ENCODE data around the gene SAP130.

The SAP130 gene

DNA sequence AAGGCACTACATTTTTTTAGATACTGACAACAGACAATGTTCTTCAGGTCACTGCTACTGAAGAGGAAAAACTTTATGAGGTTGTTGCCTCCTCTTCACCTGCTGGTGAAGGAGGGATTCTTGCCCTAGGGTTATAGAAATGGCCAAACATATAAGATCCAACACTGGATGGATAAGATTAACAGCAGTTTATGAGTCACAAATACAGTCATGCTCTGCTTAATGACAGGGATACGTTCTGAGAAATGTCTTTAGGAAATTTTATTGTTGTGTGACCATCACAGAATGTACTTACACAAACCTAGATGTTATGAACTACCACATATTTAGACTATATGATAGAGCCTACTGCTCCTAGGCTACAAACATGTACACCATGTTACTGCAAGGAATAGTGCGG lies 84.7 kb downstream of the SAP130 start:
- DNase-seq (ENCODE audit: low read depth): no peak

DNA sequence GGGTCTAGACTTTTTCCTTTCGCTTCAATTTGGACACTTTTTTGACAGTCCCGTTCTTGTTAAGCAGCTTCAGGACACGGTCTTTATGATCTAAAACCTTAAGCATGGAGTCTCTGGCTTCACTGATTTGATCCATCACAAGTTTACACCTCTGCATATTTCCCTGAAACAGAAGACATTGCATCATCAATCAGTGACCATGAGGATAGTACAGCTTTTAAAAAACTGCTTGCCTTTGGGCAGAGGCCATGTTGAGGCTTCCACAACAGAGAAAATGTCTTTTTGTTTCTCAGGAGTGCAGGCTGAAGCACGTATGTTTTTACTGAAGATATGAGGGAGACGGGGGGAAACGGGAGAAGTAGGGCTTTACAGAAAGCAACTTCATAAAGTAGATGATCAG lies 85.9 kb downstream of the SAP130 start:
- H3K4me3 ChIP-seq (ENCODE audit: low read depth, low read length): no peak overlapping the region
- TF ChIP-seq, protein P1, sequence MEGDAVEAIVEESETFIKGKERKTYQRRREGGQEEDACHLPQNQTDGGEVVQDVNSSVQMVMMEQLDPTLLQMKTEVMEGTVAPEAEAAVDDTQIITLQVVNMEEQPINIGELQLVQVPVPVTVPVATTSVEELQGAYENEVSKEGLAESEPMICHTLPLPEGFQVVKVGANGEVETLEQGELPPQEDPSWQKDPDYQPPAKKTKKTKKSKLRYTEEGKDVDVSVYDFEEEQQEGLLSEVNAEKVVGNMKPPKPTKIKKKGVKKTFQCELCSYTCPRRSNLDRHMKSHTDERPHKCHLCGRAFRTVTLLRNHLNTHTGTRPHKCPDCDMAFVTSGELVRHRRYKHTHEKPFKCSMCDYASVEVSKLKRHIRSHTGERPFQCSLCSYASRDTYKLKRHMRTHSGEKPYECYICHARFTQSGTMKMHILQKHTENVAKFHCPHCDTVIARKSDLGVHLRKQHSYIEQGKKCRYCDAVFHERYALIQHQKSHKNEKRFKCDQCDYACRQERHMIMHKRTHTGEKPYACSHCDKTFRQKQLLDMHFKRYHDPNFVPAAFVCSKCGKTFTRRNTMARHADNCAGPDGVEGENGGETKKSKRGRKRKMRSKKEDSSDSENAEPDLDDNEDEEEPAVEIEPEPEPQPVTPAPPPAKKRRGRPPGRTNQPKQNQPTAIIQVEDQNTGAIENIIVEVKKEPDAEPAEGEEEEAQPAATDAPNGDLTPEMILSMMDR (conservative IDR thresholded peaks at IDR 0.05; ENCODE audit: low read depth, low read length): no peak
- DNase-seq (ENCODE audit: low read depth): peak; percentile 46

More for the DNA sequence above, 84.7 kb downstream of the SAP130 start:
- H3K4me3 ChIP-seq (ENCODE audit: low read depth, low read length): no peak overlapping the region
- TF ChIP-seq, protein P1 (conservative IDR thresholded peaks at IDR 0.05; ENCODE audit: low read depth, low read length): no peak

DNA sequence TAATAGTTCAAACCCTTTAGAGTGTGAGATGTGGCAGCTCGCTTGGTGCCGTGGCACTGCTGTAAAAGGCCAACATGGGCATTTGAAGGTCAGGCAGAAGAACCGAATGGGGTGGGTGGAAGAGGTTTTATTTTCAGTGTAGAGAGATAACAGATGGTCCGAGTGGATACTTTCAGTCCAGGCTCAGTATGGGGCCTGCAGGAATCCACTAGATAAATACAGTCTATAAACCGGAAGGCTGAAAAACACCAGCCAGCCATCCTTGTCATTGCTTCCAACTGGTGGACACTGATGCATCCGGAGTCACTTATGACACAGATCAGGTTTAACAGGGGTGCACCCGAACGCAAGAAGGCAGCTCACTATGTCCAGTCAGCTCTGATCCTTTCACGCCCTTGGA lies 86.4 kb downstream of the SAP130 start:
- no peak overlapping the region for H3K4me3 ChIP-seq (ENCODE audit: low read depth, low read length)
- peak; percentile 34 for DNase-seq (ENCODE audit: low read depth)
- TF ChIP-seq, protein P1 (conservative IDR thresholded peaks at IDR 0.05; ENCODE audit: low read depth, low read length): no peak

DNA sequence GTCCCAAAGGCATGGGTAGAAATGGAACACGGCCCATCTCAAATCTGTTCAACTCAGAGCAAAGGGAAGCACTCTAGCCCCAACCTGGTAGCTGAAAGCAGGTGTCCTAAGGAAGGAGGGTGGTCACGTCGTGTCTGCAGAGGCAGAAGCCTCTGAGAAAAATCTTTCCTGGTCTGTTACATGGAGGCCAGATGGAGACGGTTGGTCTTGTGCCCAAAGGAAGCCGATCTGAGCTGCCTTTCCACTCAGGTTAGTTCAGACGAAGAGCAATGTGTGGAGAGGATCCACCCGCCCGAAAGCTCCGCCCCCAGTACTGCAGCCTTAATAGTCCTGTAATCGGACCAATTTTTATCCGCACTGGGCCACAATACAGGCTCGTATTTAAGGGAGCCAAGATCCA lies 87.2 kb downstream of the SAP130 start:
- TF ChIP-seq, protein P1 (conservative IDR thresholded peaks at IDR 0.05; ENCODE audit: low read depth, low read length): no peak
- no peak overlapping the region for H3K4me3 ChIP-seq (ENCODE audit: low read depth, low read length)
- DNase-seq (ENCODE audit: low read depth): no peak

DNA sequence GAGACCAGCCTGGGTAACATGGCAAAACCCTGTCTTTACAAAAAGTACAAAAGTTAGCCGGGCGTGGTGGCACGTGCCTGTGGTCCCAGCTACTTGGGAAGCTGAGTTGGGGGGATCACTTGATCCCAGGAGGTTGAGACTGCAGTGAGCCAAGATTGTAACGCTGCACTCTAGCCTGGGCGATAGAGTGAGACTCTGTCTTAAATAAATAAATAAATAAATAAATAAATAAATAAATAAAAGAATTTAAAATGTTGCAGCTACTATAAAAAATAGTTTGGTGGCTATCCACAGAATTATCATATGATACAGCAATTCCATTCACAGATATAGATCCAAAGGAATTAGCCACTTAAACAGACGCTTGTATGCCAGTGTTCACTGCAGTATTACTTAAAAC lies 92.5 kb downstream of the SAP130 start:
- TF ChIP-seq, protein P1 (conservative IDR thresholded peaks at IDR 0.05; ENCODE audit: low read depth, low read length): no peak
- no peak overlapping the region for H3K4me3 ChIP-seq (ENCODE audit: low read depth, low read length)
- DNase-seq (ENCODE audit: low read depth): no peak

DNA sequence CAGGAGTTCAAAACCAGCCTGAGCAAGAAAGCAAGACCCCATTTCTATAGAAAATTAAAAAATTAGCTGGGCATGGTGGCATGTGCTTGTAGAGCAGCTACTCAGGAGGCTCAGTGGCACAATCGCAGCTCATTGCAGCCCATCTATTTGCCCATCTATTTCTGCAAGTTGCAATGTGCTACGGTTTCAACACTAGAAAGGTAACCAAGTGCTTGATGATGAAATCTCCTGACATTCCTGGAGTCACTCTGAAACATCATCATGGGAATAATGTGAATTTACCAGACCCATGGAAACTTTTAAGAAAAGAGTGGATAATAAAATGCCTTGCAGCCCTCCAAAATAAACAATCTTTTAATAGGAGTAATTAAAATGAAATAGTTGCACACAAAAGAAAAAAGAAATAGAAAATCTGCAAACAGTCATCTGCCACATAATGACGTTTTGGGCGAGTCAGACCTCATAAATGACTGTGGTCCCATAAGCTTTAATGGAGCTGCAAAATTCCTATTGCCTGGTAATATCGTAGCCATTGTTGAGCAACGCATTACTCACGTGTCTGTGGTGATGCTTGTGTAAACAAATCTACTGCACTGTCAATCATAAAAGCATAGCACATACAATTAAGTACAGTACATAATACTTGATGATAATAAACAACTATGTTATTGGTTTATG lies 95.5 kb downstream of the SAP130 start:
- H3K4me3 ChIP-seq (ENCODE audit: low read depth, low read length): no peak overlapping the region
- TF ChIP-seq, protein P1 (conservative IDR thresholded peaks at IDR 0.05; ENCODE audit: low read depth, low read length): no peak
- peak; percentile 60 for DNase-seq (ENCODE audit: low read depth)

DNA sequence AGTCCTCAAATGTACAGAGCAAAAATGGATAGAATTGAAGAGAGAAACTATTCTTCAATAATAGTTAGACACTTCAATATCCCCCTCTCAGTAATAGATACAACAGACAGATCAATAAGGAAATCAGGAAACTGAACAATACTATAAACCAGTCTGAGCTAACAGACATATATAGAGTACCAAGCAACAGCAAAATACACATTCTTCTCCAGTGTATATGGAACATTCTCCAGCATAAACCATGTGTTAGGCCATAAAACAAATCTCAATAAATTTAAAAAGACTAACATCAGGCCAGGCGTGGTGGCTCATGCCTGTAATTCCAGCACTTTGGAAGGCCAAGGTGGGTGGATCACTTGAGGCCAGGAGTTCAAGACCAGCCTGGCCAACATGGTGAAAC lies 98.4 kb downstream of the SAP130 start:
- H3K4me3 ChIP-seq (ENCODE audit: low read depth, low read length): no peak overlapping the region
- TF ChIP-seq, protein P1 (conservative IDR thresholded peaks at IDR 0.05; ENCODE audit: low read depth, low read length): no peak
- no peak for DNase-seq (ENCODE audit: low read depth)

Data from choroid plexus epithelial cell (primary cell).